ENCODE results near the gene FAM184A. TPM values are rescaled to one million over a fixed set of nuclear protein-coding genes. Genes with fewer than 3 reads are reported as not detected.
A peak's percentile ranks its signal among the peaks of the same experiment; 100 is the strongest.

Gene FAM184A
- total and polyA plus RNA-seq, 2 of the 13 experiments (the other 11 are each of a cell fraction or from before 2014, with no cell fraction given): 7.0 to 18.0 TPM

DNA sequence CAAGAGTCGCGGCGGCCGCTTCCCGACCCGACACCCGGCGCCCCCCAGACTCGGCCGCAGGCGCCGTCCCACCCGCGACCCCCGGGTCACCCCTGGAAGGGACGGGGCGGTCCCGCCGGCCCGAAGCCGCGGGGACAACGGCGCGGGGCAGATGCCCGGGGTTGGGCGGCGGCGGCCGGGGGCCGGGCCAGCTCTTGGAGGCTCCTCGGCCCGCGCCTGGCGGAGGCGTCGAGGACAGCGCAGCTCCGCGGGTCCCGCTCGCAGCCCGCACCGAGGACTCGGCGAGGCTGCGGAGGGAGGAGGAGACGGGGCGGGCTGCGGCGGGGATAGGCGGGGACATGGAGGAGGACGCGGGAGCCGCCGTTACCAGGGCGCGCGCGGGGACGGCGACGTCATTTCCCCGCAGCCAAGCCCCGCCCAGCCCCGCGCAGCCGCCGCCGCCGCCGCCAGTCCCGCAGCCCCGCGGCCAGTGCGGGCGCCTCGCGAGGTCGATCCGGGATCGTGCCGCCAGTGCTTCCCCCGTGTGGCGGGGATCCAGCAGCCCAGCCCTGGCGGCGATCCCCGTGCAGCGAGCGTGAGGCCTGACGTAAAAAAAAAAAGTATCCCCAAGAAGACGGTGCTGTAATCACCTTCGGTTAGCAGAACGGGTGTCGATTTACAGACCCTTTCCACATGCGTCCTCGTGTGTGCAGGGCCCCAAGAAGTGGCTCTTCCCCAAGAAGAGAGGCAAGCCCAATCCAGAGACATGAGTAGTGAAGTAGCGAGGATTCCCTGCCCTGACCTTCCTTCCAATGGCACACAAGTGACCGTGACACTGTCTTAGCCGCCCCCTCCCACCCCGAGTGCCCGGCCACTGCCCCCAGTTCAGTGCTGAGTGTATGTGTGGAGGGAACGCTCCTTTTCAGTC lies at the start of gene FAM184A (continued):
- TF ChIP-seq GTF2F1 (IDR thresholded peaks at IDR 0.05; ENCODE audit: low read length): no peak
- no peak for TF ChIP-seq ZNF17 (CRISPR knock-in tag; IDR thresholded peaks at IDR 0.05)
- TF ChIP-seq SNAPC4 (CRISPR knock-in tag; IDR thresholded peaks at IDR 0.05): 0 out of 2 replicates have a peak, but pooled peaks have one; percentile 24
- TF ChIP-seq, protein P1, sequence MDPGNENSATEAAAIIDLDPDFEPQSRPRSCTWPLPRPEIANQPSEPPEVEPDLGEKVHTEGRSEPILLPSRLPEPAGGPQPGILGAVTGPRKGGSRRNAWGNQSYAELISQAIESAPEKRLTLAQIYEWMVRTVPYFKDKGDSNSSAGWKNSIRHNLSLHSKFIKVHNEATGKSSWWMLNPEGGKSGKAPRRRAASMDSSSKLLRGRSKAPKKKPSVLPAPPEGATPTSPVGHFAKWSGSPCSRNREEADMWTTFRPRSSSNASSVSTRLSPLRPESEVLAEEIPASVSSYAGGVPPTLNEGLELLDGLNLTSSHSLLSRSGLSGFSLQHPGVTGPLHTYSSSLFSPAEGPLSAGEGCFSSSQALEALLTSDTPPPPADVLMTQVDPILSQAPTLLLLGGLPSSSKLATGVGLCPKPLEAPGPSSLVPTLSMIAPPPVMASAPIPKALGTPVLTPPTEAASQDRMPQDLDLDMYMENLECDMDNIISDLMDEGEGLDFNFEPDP (CRISPR knock-in tag; conservative IDR thresholded peaks at IDR 0.05): 0 out of 2 replicates have a peak, but pooled peaks have one; percentile 89
- TF ChIP-seq U2AF2 (IDR thresholded peaks at IDR 0.05; ENCODE audit: low read depth, low read length): no peak
- TF ChIP-seq PPARG (CRISPR knock-in tag; conservative IDR thresholded peaks at IDR 0.05): no peak
- TF ChIP-seq HOXA9 (CRISPR knock-in tag; IDR thresholded peaks at IDR 0.05; ENCODE audit: borderline replicate concordance): no peak; the same call in 1 of the 2 replicates
- no peak for TF ChIP-seq ZNF337 (CRISPR knock-in tag; IDR thresholded peaks at IDR 0.05; ENCODE audit: borderline replicate concordance, low read depth)
- TF ChIP-seq ZBTB7A (CRISPR knock-in tag; IDR thresholded peaks at IDR 0.05): peak; percentile 74; the same call in 1 of the 2 replicates
- no peak for TF ChIP-seq KDM5A (IDR thresholded peaks at IDR 0.05; ENCODE audit: borderline replicate concordance, low read length)
- no peak for TF ChIP-seq ZNF543 (CRISPR knock-in tag; IDR thresholded peaks at IDR 0.05)
- TF ChIP-seq, protein P2, sequence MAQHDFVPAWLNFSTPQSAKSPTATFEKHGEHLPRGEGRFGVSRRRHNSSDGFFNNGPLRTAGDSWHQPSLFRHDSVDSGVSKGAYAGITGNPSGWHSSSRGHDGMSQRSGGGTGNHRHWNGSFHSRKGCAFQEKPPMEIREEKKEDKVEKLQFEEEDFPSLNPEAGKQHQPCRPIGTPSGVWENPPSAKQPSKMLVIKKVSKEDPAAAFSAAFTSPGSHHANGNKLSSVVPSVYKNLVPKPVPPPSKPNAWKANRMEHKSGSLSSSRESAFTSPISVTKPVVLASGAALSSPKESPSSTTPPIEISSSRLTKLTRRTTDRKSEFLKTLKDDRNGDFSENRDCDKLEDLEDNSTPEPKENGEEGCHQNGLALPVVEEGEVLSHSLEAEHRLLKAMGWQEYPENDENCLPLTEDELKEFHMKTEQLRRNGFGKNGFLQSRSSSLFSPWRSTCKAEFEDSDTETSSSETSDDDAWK (CRISPR knock-in tag; IDR thresholded peaks at IDR 0.05): no peak
- TF ChIP-seq, protein P3, sequence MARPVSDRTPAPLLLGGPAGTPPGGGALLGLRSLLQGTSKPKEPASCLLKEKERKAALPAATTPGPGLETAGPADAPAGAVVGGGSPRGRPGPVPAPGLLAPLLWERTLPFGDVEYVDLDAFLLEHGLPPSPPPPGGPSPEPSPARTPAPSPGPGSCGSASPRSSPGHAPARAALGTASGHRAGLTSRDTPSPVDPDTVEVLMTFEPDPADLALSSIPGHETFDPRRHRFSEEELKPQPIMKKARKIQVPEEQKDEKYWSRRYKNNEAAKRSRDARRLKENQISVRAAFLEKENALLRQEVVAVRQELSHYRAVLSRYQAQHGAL (CRISPR knock-in tag; IDR thresholded peaks at IDR 0.05; ENCODE audit: not compliant biosample characterization): no peak
- TF ChIP-seq TMF1 (CRISPR knock-in tag; IDR thresholded peaks at IDR 0.05; ENCODE audit: low read depth): no peak; the same call in 1 of the 2 replicates
- TF ChIP-seq ZNF589 (CRISPR knock-in tag; conservative IDR thresholded peaks at IDR 0.05): no peak
- no peak for TF ChIP-seq ZBTB39 (CRISPR knock-in tag; IDR thresholded peaks at IDR 0.05)
- peak; percentile 69; the same call in 1 of the 2 replicates for TF ChIP-seq MTF2 (CRISPR knock-in tag; IDR thresholded peaks at IDR 0.05; ENCODE audit: borderline replicate concordance)
